HepG2 (cell line): Measurements from ENCODE around the gene NKAIN2. TPM values are rescaled to one million over a fixed set of nuclear protein-coding genes. Genes with fewer than 3 reads are reported as not detected.

Experiments used
- ATAC-seq: fragments of 200-7000 bp; cut with Tn5 transposase; 3 replicates; pipeline ENCODE4 v1.9.1; 2020; ENCODE audit warnings: mild to moderate bottlenecking, moderate library complexity
- BruUV-seq: library from RNA; stranded (reverse); fragments of 400-500 nt; replicated peaks from 2 replicates; lab custom pipeline; 2021; lab: Mats Ljungman, UMichigan
- CTCF ChIA-PET: fragments of 300-600 bp; formaldehyde crosslinking; extraction: SDS; loops from one replicate; lab custom pipeline; 2021; ENCODE audit warnings: low total read pairs, inconsistent platforms, low intra/inter-chr PET ratio; lab: Yijun Ruan, JAX
- POLR2A ChIA-PET: fragments of 350-600 bp; sonication (Branson Sonifier 250); formaldehyde crosslinking; loops from one replicate; lab custom pipeline; 2020; ENCODE audit warnings: antibody characterized with exemption, inconsistent platforms; lab: Yijun Ruan, JAX
- DNase-seq: peaks from one replicate; pipeline ENCODE4 v3.0.0-alpha.2; 2015; ENCODE audit warnings: low spot score
- FAIRE-seq: peaks from 3 replicates; lab custom pipeline; 2011; peaks lifted over from hg19 to GRCh38; lab: Jason Lieb, UNC
- H2AFZ ChIP-seq: one replicate; pipeline ENCODE4 v1.6.1; 2011; ENCODE audit warnings: low read length, inconsistent platforms
- H3K27ac ChIP-seq: fragments of 300-600 bp; 3 replicates; pipeline ENCODE4 v1.8.0; 2011; ENCODE audit warnings: mixed run types, mild to moderate bottlenecking, mixed read lengths, low read length, inconsistent platforms; ENCODE audit not compliant: insufficient read depth; ENCODE audit errors: extremely low read length
- H3K27me3 ChIP-seq, 2 experiments: fragments of 200-600 bp in 1 of 2; 2 replicates in 1 of 2; 3 replicates in 1 of 2; pipeline versions ENCODE4 v1.6.0 to v1.8.0; 2011; ENCODE audit warnings: low read length in 2 of 2, mild to moderate bottlenecking in 2 of 2, moderate library complexity in 2 of 2, inconsistent platforms in 1 of 2; ENCODE audit not compliant: insufficient read depth in 2 of 2, control insufficient read depth in 1 of 2
- H3K36me3 ChIP-seq, 2 experiments: fragments of 200-600 bp in 1 of 2; replicated peaks in 1 of 2; 2 replicates in 1 of 2; 3 replicates in 1 of 2; pipeline versions ENCODE4 v1.5.1 to v1.8.0; 2011; ENCODE audit warnings: low read length in 2 of 2, inconsistent platforms in 1 of 2; ENCODE audit not compliant: insufficient read depth in 2 of 2, control insufficient read depth in 1 of 2
- H3K4me1 ChIP-seq: 2 replicates; pipeline ENCODE4 v1.5.1; 2012; ENCODE audit warnings: low read length, inconsistent platforms; ENCODE audit not compliant: insufficient read depth
- H3K4me2 ChIP-seq: 2 replicates; pipeline ENCODE4 v1.6.0; 2011; ENCODE audit warnings: low read depth, low read length, inconsistent platforms
- H3K4me3 ChIP-seq, 3 experiments: fragments of 200-600 bp in 1 of 3; sonication (generic), shearing (Covaris generic) in 1 of 3; replicated peaks in 1 of 3; 2 replicates each; pipeline ENCODE4 v1.5.1; 2011 to 2016; ENCODE audit warnings: low read length in 3 of 3, inconsistent platforms in 2 of 3, low read depth in 2 of 3, mild to moderate bottlenecking in 2 of 3, control low read depth in 1 of 3, mixed read lengths in 1 of 3; ENCODE audit not compliant: insufficient read depth in 1 of 3
- H3K79me2 ChIP-seq: one replicate; pipeline ENCODE4 v1.6.1; 2011; ENCODE audit warnings: low read length, inconsistent platforms; ENCODE audit not compliant: insufficient read depth
- H3K9ac ChIP-seq: 2 replicates; pipeline ENCODE4 v1.6.0; 2011; ENCODE audit warnings: mild to moderate bottlenecking, low read depth, low read length, inconsistent platforms; ENCODE audit not compliant: insufficient read depth
- H3K9me3 ChIP-seq: 2 replicates; pipeline ENCODE4 v1.5.1; 2012; ENCODE audit warnings: mild to moderate bottlenecking, low read length
- H4K20me1 ChIP-seq: 2 replicates; pipeline ENCODE4 v1.6.0; 2011; ENCODE audit warnings: inconsistent platforms, mild to moderate bottlenecking, low read length, moderate library complexity; ENCODE audit not compliant: insufficient read depth
- MAFF ChIP-seq: IDR thresholded peaks from 2 replicates; pipeline ENCODE4 v1.6.1; 2011; ENCODE audit warnings: low read depth, low read length, improper control_type of control experiment
- MAFK ChIP-seq, 2 experiments: IDR thresholded peaks in 1 of 2; conservative IDR thresholded peaks in 1 of 2; 2 replicates each; pipeline ENCODE4 v1.6.1; 2011; ENCODE audit warnings: improper control_type of control experiment in 2 of 2, low read length in 2 of 2
- ZNF451 ChIP-seq: sonication (generic); formaldehyde crosslinking; IDR thresholded peaks from 2 replicates; pipeline ENCODE4 v1.5.0; 2020; ENCODE audit warnings: mild to moderate bottlenecking, missing genetic modification reagents
- ZNF7 ChIP-seq: IDR thresholded peaks from 2 replicates; pipeline ENCODE4 v1.6.1; 2016; ENCODE audit warnings: missing biosample characterization, missing genetic modification reagents
- ZNF83 ChIP-seq: sonication (generic); formaldehyde crosslinking; IDR thresholded peaks from 2 replicates; pipeline ENCODE4 v1.4.0; 2020; ENCODE audit warnings: missing genetic modification reagents, mild to moderate bottlenecking, borderline replicate concordance
- ZXDC ChIP-seq: sonication (generic); formaldehyde crosslinking; IDR thresholded peaks from 2 replicates; pipeline ENCODE4 v1.5.0; 2020; ENCODE audit warnings: mild to moderate bottlenecking, missing genetic modification reagents
- WGBS: methylation state at CpG from one replicate; pipeline ENCODE4 v1.1.6; 2017; ENCODE audit warnings: low lambda C conversion rate; 5-methylcytosine and 5-hydroxymethylcytosine counted together
- in situ Hi-C: cut with HindIII; loops from 2 replicates; pipeline ENCODE4 v1.10.0; 2017; ENCODE audit warnings: low pct_unique_long_range_greater_than_20kb; ENCODE audit not compliant: extremely low pct_ligation_motif_present
- intact Hi-C: fragments of 100-400 bp; cut with micrococcal nuclease; formaldehyde crosslinking; loops from one replicate; pipeline ENCODE4 v1.10.0; 2022; ENCODE audit not compliant: unreplicated experiment
- polyA plus RNA-seq, 8 experiments: library from polyadenylated mRNA; depleted of rRNA in 3 of 8; stranded (reverse) in 7 of 8; unstranded in 1 of 8; fragments of >200 nt; fragmentation: Illumina TruSeq in 4 of 8; extraction: Trizol in 4 of 8; gene quantifications; 2 replicates each; pipeline versions ENCODE4 v1.2.1 to v1.2.3, GENCODE V29; 2011 to 2016; ENCODE audit warnings: low read depth in 4 of 8, missing spikeins in 1 of 8, mixed read lengths in 1 of 8; ENCODE audit not compliant: insufficient read depth in 1 of 8
- total RNA-seq, 5 experiments: library from RNA; depleted of rRNA; stranded (reverse); fragments of >200 nt; fragmentation: Illumina TruSeq; extraction: Trizol; gene quantifications; 2 replicates each; pipeline ENCODE4 v1.2.3, GENCODE V29; 2016; ENCODE audit warnings: low read depth in 1 of 5
- TF ChIP-seq, protein P1 (sequence below): sonication (generic); formaldehyde crosslinking; IDR thresholded peaks from 2 replicates; pipeline ENCODE4 v1.9.0; 2021; ENCODE audit warnings: missing genetic modification reagents, borderline replicate concordance

NKAIN2 gene
- total and polyA plus RNA-seq, 2 of the 13 experiments (the other 11 are each of a cell fraction or from before 2014, with no cell fraction given), result not detected

GRCh38 chr6:123908797-123909196, 105.1 kb downstream of the NKAIN2 start:
- FAIRE-seq (no peak), DNase-seq (no peak)
- no peaks in the 10 kb centered on the region for H3K4me1 ChIP-seq
- CTCF ChIA-PET, result no interaction called here
- no peaks in the 10 kb centered on the region for H3K9me3 ChIP-seq
- H3K9ac ChIP-seq, result no peak overlapping the region
- H3K4me2 ChIP-seq, result no peak overlapping the region
- in situ Hi-C loops, result no loop called here
- no peaks in the 10 kb centered on the region for H3K27me3 ChIP-seq
- POLR2A ChIA-PET, result no interaction called here
- H2AFZ ChIP-seq, result no peak overlapping the region
- TF ChIP-seq ZNF83 (CRISPR knock-in tag) (no peak), MAFF (peak; percentile 83), MAFK (conservative IDR thresholded peaks at IDR 0.05 in 1 of 2, IDR thresholded peaks at IDR 0.05 in 1 of 2; ENCODE audit: low read length in 2 of 2) (peak; percentile 79 to 86)
- TF ChIP-seq, all 625 proteins: peak for 2
- no peak for ATAC-seq
- no TSS peak for BruUV-seq
- Histone ChIP-seq H3K4me3 (no peak overlapping the region), H4K20me1 (no peaks in the 10 kb centered on the region), H3K27ac (no peak overlapping the region), H3K79me2 (no peaks in the 10 kb centered on the region), H3K36me3 (no peaks in the 10 kb centered on the region)
- intact Hi-C loops, result no loop called here
- WGBS, result 25% methylated on average over 2 of the region's 2 CpGs

DNA sequence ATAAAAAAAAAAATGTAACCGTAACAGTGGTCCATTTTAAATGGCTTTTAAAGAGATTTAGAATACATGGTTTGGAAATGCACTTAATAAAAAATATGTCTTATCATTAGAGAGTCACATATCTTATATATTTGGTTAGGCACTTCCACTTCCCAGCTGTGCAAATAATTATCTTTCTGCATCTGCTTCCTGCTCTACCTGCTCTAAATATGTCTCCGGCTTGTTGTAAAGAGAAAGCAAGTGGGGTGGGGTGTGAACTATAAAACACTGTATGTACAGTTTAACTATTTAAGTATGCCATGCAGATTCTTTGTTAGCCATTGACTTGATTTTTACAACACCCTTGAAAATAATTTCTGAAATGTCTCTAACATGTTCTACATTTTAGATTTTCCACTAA, 106.3 kb downstream of the NKAIN2 start:
- TF ChIP-seq, protein P1, sequence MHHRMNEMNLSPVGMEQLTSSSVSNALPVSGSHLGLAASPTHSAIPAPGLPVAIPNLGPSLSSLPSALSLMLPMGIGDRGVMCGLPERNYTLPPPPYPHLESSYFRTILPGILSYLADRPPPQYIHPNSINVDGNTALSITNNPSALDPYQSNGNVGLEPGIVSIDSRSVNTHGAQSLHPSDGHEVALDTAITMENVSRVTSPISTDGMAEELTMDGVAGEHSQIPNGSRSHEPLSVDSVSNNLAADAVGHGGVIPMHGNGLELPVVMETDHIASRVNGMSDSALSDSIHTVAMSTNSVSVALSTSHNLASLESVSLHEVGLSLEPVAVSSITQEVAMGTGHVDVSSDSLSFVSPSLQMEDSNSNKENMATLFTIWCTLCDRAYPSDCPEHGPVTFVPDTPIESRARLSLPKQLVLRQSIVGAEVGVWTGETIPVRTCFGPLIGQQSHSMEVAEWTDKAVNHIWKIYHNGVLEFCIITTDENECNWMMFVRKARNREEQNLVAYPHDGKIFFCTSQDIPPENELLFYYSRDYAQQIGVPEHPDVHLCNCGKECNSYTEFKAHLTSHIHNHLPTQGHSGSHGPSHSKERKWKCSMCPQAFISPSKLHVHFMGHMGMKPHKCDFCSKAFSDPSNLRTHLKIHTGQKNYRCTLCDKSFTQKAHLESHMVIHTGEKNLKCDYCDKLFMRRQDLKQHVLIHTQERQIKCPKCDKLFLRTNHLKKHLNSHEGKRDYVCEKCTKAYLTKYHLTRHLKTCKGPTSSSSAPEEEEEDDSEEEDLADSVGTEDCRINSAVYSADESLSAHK (CRISPR knock-in tag), result no peak
- TF ChIP-seq ZNF7 (CRISPR knock-in tag) (no peak), ZNF451 (no peak), ZXDC (no peak)
- Histone ChIP-seq H3K9me3 (no peaks in the 10 kb centered on the region), H3K27me3 (no peaks in the 10 kb centered on the region), H3K36me3 (no peaks in the 10 kb centered on the region), H3K4me1 (no peaks in the 10 kb centered on the region), H2AFZ (no peak overlapping the region), H4K20me1 (no peaks in the 10 kb centered on the region), H3K79me2 (no peaks in the 10 kb centered on the region), H3K4me3 (no peak overlapping the region), H3K4me2 (no peak overlapping the region), H3K9ac (no peak overlapping the region), H3K27ac (no peak overlapping the region)
- ATAC-seq (no peak), DNase-seq (no peak), FAIRE-seq (no peak)
- BruUV-seq, result no TSS peak
- intact Hi-C loops (no loop called here), in situ Hi-C loops (no loop called here)
- ChIA-PET CTCF (no interaction called here), POLR2A (no interaction called here)
- WGBS, result 0% methylated on average over 2 of the region's 2 CpGs
